Nephron progenitor cell (in vitro differentiated cells): ENCODE data around the gene TMC1.

Source experiments
- DNase-seq: peaks from one replicate; pipeline ENCODE4 v3.0.0; 2021
- H3K27ac Mint-ChIP-seq: 2 replicates; pipeline ENCODE4 v1.8.0; 2021; ENCODE audit warnings: mild to moderate bottlenecking, moderate library complexity, mixed read lengths
- H3K27me3 Mint-ChIP-seq: 2 replicates; pipeline ENCODE4 v1.8.0; 2021; ENCODE audit warnings: mild to moderate bottlenecking, low read depth, mixed read lengths; ENCODE audit not compliant: poor library complexity
- H3K36me3 Mint-ChIP-seq: 2 replicates; pipeline ENCODE4 v1.8.0; 2021; ENCODE audit warnings: low read depth, mixed read lengths
- H3K4me1 Mint-ChIP-seq: 2 replicates; pipeline ENCODE4 v1.8.0; 2021; ENCODE audit warnings: mixed read lengths
- H3K4me3 Mint-ChIP-seq: 2 replicates; pipeline ENCODE4 v1.8.0; 2021; ENCODE audit warnings: mild to moderate bottlenecking, moderate library complexity, mixed read lengths
- H3K9me3 Mint-ChIP-seq: 2 replicates; pipeline ENCODE4 v1.8.0; 2021; ENCODE audit warnings: mild to moderate bottlenecking, moderate library complexity, mixed read lengths
- CTCF ChIP-seq: fragments of 200-600 bp; sonication (generic); IDR thresholded peaks from 2 replicates; pipeline ENCODE4 v1.5.0; 2021; ENCODE audit warnings: antibody characterized with exemption

TMC1 gene

GRCh38 chr9:72728031-72728770 is 206.8 kb downstream of the TMC1 start:
- H3K27me3 Mint-ChIP-seq = no peaks in the 10 kb centered on the region
- H3K27ac Mint-ChIP-seq = no peak overlapping the region
- no peak overlapping the region for H3K4me3 Mint-ChIP-seq
- DNase-seq = no peak
- TF ChIP-seq CTCF = no peak
- H3K9me3 Mint-ChIP-seq = no peaks in the 10 kb centered on the region
- H3K36me3 Mint-ChIP-seq = no peaks in the 10 kb centered on the region
- H3K4me1 Mint-ChIP-seq = no peaks in the 10 kb centered on the region

GRCh38 chr9:72733895-72734294 is 212.5 kb downstream of the TMC1 start:
- TF ChIP-seq CTCF = no peak
- Mint-ChIP-seq H3K36me3 (no peaks in the 10 kb centered on the region), H3K4me1 (no peaks in the 10 kb centered on the region), H3K9me3 (no peaks in the 10 kb centered on the region), H3K4me3 (no peak overlapping the region), H3K27ac (no peak overlapping the region), H3K27me3 (peaks cover 4% of the 10 kb centered on the region)
- DNase-seq = no peak

GRCh38 chr9:72734631-72735030 is 213.2 kb downstream of the TMC1 start:
- Mint-ChIP-seq H3K4me1 (no peaks in the 10 kb centered on the region), H3K9me3 (no peaks in the 10 kb centered on the region), H3K4me3 (no peak overlapping the region), H3K36me3 (no peaks in the 10 kb centered on the region), H3K27ac (no peak overlapping the region), H3K27me3 (peaks cover 4% of the 10 kb centered on the region)
- no peak for DNase-seq
- no peak for TF ChIP-seq CTCF

GRCh38 chr9:72743836-72744235 is 222.4 kb downstream of the TMC1 start:
- no peak for TF ChIP-seq CTCF
- no peak for DNase-seq
- H3K4me1 Mint-ChIP-seq = no peaks in the 10 kb centered on the region
- no peak overlapping the region for H3K27ac Mint-ChIP-seq
- H3K4me3 Mint-ChIP-seq = no peak overlapping the region
- H3K36me3 Mint-ChIP-seq = no peaks in the 10 kb centered on the region
- H3K9me3 Mint-ChIP-seq = no peaks in the 10 kb centered on the region
- H3K27me3 Mint-ChIP-seq = no peaks in the 10 kb centered on the region

GRCh38 chr9:72749276-72749675 is 227.9 kb downstream of the TMC1 start:
- DNase-seq = no peak
- TF ChIP-seq CTCF = no peak
- no peak overlapping the region for H3K27ac Mint-ChIP-seq
- H3K36me3 Mint-ChIP-seq = no peaks in the 10 kb centered on the region
- no peak overlapping the region for H3K4me3 Mint-ChIP-seq
- H3K27me3 Mint-ChIP-seq = no peaks in the 10 kb centered on the region
- H3K9me3 Mint-ChIP-seq = no peaks in the 10 kb centered on the region
- H3K4me1 Mint-ChIP-seq = no peaks in the 10 kb centered on the region

GRCh38 chr9:72751541-72751940 is 230.1 kb downstream of the TMC1 start:
- no peak for DNase-seq
- Mint-ChIP-seq H3K4me3 (no peak overlapping the region), H3K4me1 (no peaks in the 10 kb centered on the region), H3K36me3 (no peaks in the 10 kb centered on the region), H3K27me3 (no peaks in the 10 kb centered on the region), H3K9me3 (no peaks in the 10 kb centered on the region), H3K27ac (no peak overlapping the region)
- no peak for TF ChIP-seq CTCF
